Common myeloid progenitor, CD34-positive (primary cell): ENCODE measurements around the gene PIH1D1.
A peak's percentile ranks its signal among the peaks of the same experiment; 100 is the strongest.

ENCODE experiments used
- CTCF ChIA-PET: fragments of 350-600 bp; sonication (Branson Sonifier 250); formaldehyde crosslinking; loops from one replicate; lab custom pipeline; 2021; ENCODE audit warnings: antibody characterized with exemption; lab: Charles Lee
- POLR2A ChIA-PET: fragments of 350-600 bp; sonication (Branson Sonifier 250); formaldehyde crosslinking; loops from one replicate; lab custom pipeline; 2021; ENCODE audit warnings: antibody characterized with exemption; lab: Charles Lee
- DNase-seq, 3 donors: peaks; one replicate each; pipeline versions ENCODE4 v3.0.0 to v3.0.0-alpha.2; 2013
- H3K27ac ChIP-seq, 2 experiments: 1 replicate in 1 of 2; 2 replicates in 1 of 2; pipeline ENCODE4 v1.7.0; 2013; ENCODE audit warnings: inconsistent platforms in 2 of 2, low read length in 2 of 2, mild to moderate bottlenecking in 2 of 2, low read depth in 1 of 2, moderate library complexity in 1 of 2; ENCODE audit not compliant: severe bottlenecking in 2 of 2, insufficient read depth in 1 of 2, poor library complexity in 1 of 2
- H3K27me3 ChIP-seq, 5 experiments: replicated peaks in 2 of 5; 1 replicate in 3 of 5; 2 replicates in 2 of 5; pipeline versions ENCODE4 v1.6.1 to v1.7.0; 2013; ENCODE audit warnings: low read length in 4 of 5, mild to moderate bottlenecking in 2 of 5, moderate library complexity in 2 of 5, inconsistent platforms in 1 of 5; ENCODE audit not compliant: insufficient read depth in 5 of 5, control insufficient read depth in 4 of 5
- H3K36me3 ChIP-seq, 4 experiments: 1 replicate in 2 of 4; 2 replicates in 2 of 4; pipeline versions ENCODE4 v1.6.1 to v1.7.0; 2013; ENCODE audit warnings: low read length in 3 of 4, control low read depth in 1 of 4, mild to moderate bottlenecking in 1 of 4; ENCODE audit not compliant: control insufficient read depth in 4 of 4, insufficient read depth in 4 of 4
- H3K4me1 ChIP-seq, 4 experiments: 1 replicate in 3 of 4; 2 replicates in 1 of 4; pipeline versions ENCODE4 v1.6.1 to v1.7.1; 2013; ENCODE audit warnings: low read length in 3 of 4, mild to moderate bottlenecking in 3 of 4, control low read depth in 1 of 4, inconsistent platforms in 1 of 4, moderate library complexity in 1 of 4; ENCODE audit not compliant: control insufficient read depth in 4 of 4, insufficient read depth in 4 of 4; ENCODE audit errors: control extremely low read depth in 1 of 4
- H3K4me3 ChIP-seq, 7 experiments: 1 replicate in 4 of 7; 2 replicates in 3 of 7; pipeline versions ENCODE4 v1.5.1 to v1.7.0; 2013; ENCODE audit warnings: mild to moderate bottlenecking in 7 of 7, low read length in 6 of 7, moderate library complexity in 6 of 7, inconsistent platforms in 2 of 7, low read depth in 2 of 7, control low read depth in 1 of 7; ENCODE audit not compliant: insufficient read depth in 4 of 7, control insufficient read depth in 1 of 7; ENCODE audit errors: extremely low read depth in 1 of 7
- H3K9me3 ChIP-seq, 5 experiments: 1 replicate in 4 of 5; 2 replicates in 1 of 5; pipeline versions ENCODE4 v1.6.1 to v1.7.1; 2013; ENCODE audit warnings: low read length in 4 of 5, mild to moderate bottlenecking in 2 of 5, inconsistent platforms in 1 of 5, low read depth in 1 of 5, moderate library complexity in 1 of 5; ENCODE audit not compliant: control insufficient read depth in 4 of 5, insufficient read depth in 2 of 5; ENCODE audit errors: control extremely low read depth in 1 of 5
- WGBS: methylation state at CpG from one replicate; pipeline ENCODE4 v1.1.5; 2013; ENCODE audit not compliant: insufficient coverage; 5-methylcytosine and 5-hydroxymethylcytosine counted together

PIH1D1 gene

DNA sequence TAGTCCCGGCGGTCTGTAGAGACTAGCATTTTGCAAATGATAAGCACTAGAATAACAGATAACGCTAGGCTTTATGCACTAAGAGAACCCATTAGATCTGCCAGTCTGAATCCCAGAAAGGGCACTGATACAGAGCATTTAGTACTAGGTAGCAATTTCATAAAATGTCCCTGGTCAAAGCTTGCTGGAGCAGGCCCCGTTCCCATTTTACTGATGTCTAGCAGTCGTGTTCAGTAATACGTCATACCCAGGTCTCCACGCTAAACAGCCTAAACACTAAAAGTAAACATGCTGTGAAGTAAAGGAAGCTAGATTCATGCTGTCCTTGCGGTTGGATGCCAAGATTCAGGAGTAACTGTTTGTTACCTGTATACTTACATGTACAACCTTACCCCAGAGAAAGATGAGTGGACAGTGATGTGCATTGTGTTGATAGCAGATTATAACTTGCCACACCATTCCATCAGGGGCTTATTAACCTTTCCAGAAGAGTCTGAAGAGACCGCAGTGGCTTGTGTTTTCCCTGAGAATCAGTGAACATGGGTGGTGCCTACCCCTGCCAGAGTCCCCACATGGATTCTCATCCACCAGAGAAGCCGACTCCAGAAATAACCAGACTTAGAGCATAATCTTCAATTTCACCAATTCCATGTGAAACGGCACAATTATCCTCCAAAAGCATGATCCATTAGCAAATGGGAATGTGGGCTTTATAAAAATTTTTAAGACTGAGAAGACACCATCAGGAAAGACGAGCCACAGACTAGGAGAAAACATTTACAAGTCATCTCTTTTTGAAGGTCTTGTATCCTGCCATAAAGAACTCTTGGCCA lies 41.2 kb upstream of the PIH1D1 start:
- no peak overlapping the region for H3K27ac ChIP-seq

DNA sequence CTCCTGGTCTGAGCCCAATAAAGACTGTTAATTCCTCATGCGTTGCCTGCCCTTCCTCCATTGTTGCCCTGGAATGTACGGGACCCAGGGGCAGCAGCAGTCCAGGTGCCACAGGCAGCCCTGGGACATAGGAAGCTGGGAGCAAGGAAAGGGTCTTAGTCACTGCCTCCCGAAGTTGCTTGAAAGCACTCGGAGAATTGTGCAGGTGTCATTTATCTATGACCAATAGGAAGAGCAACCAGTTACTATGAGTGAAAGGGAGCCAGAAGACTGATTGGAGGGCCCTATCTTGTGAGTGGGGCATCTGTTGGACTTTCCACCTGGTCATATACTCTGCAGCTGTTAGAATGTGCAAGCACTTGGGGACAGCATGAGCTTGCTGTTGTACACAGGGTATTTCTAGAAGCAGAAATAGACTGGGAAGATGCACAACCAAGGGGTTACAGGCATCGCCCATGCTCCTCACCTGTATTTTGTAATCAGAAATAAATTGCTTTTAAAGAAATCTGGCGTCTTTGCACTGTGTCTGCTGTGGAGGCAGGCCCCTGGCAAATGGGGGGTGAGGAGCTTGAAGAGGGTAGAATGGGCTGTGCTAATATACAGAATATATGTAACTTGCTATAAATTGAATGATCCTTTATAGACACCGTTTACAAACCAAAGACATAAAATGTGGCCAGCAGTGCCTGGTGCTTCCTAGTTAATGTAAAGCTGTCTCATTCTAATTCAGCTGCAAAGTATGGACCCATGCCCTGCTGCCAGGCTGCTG lies 40.4 kb upstream of the PIH1D1 start:
- Histone ChIP-seq H3K4me3 (no peak overlapping the region), H3K4me1 (peaks cover 12 to 32% (median 23%) of the 10 kb centered on the region in 4 experiments), H3K27ac (no peak overlapping the region), H3K27me3 (no peaks in the 10 kb centered on the region), H3K36me3 (peaks cover 7 to 45% (median 38%) of the 10 kb centered on the region in 4 experiments), H3K9me3 (no peaks in the 10 kb centered on the region)
- ChIA-PET POLR2A (interaction anchor here (1.3 kb wide), 1 partner anchor 13 kb away, joined by 3 read pairs; no protein-coding TSS in a partner anchor), CTCF (interaction anchor here (0.5 to 1.1 kb wide), 4 partner anchors 11 to 36 kb away, joined by 3 read pairs; partner anchors contain the start of gene RCN3)
- WGBS = 91% methylated on average over 3 of the region's 7 CpGs
- no peak for DNase-seq

More for the DNA sequence above, 41.2 kb upstream of the PIH1D1 start:
- POLR2A ChIA-PET = interaction anchor here (1.1 to 1.3 kb wide), 2 partner anchors 9 to 14 kb away, joined by 3 to 4 read pairs; no protein-coding TSS in a partner anchor
- CTCF ChIA-PET = interaction anchor here (0.9 to 1.1 kb wide), 3 partner anchors 12 to 21 kb away, joined by 3 read pairs; no protein-coding TSS in a partner anchor
- peaks cover 16 to 39% (median 30%) of the 10 kb centered on the region in 4 experiments for H3K4me1 ChIP-seq
- no peaks in the 10 kb centered on the region for H3K9me3 ChIP-seq
- no peak for DNase-seq
- H3K36me3 ChIP-seq = peaks cover 7 to 52% (median 44%) of the 10 kb centered on the region in 4 experiments
- 96% methylated on average over 6 of the region's 12 CpGs for WGBS
- no peaks in the 10 kb centered on the region for H3K27me3 ChIP-seq
- H3K4me3 ChIP-seq = no peak overlapping the region

DNA sequence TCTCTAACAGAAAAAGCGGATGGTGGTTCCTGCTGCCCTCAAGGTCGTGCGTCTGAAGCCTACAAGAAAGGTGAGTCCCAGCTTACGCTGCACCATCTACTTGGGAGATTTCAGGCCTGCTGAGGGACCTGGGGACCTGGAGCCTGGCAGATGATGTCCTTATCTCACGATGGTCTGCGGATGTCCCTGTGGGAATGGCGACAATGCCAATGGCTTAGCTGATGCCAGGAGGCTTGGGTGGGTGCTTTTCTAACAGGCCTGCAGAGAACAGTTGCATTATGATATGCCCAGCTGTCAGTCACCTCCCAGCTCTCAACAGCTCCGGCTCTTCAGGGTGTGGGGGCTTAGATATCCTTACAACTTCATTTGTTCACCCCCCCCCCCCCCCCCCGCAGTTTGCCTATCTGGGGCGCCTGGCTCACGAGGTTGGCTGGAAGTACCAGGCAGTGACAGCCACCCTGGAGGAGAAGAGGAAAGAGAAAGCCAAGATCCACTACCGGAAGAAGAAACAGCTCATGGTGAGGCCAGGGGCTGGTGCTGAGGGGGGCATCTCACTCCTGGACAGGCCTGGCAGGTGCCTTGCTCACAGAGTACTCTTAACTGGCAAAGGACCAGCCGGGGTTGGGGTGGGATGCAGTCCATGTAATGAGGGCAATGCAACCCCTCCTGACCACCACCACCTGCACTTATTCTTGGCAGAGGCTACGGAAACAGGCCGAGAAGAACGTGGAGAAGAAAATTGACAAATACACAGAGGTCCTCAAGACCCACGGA lies 39.6 kb upstream of the PIH1D1 start:
- WGBS = 87% methylated on average over 12 of the region's 17 CpGs
- H3K27ac ChIP-seq = no peak overlapping the region
- H3K4me1 ChIP-seq = peaks cover 12 to 29% (median 20%) of the 10 kb centered on the region in 4 experiments
- CTCF ChIA-PET = interaction anchor here (0.6 kb wide), 1 partner anchor 79 kb away, joined by 3 read pairs; no protein-coding TSS in a partner anchor
- peaks cover 7 to 45% (median 38%) of the 10 kb centered on the region in 4 experiments for H3K36me3 ChIP-seq
- DNase-seq = no peak
- POLR2A ChIA-PET = interaction anchor here (0.6 to 1.3 kb wide), 2 partner anchors 13 to 113 kb away, joined by 3 to 6 read pairs; no protein-coding TSS in a partner anchor
- H3K4me3 ChIP-seq = no peak overlapping the region
- no peaks in the 10 kb centered on the region for H3K27me3 ChIP-seq
- H3K9me3 ChIP-seq = no peaks in the 10 kb centered on the region

DNA sequence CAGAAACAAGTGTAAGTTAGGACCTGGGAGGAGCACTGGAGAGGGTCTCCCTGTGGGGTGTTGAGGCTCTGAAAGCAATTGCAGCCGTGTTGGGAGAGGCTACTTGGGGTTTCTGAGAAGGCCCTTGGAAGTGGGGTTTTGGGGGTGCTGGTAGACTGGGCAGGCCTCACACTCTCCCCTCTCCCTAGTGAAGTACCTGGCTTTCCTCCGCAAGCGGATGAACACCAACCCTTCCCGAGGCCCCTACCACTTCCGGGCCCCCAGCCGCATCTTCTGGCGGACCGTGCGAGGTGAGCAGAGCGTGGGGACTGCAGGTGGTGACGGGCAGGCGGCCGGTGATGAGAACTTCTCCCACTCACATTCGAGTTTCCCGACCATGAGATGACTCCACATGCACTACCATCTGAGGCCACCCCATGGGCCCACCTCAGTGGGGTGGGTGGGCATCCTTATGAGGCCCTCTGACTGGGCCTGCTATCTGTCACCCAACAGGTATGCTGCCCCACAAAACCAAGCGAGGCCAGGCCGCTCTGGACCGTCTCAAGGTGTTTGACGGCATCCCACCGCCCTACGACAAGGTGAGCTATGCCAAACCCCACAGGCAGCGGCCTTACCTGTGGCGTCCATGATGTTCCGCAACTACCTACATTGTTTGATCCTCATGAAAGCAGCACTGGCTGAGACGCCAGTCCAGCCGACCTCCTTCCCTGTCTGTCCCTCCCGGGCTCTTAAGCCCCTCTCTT lies 38.8 kb upstream of the PIH1D1 start:
- Histone ChIP-seq H3K36me3 (peaks cover 7 to 45% (median 38%) of the 10 kb centered on the region in 4 experiments), H3K27me3 (no peaks in the 10 kb centered on the region), H3K4me3 (peak overlapping the region in 1 of 7 experiments; percentile 89), H3K9me3 (no peaks in the 10 kb centered on the region), H3K4me1 (peaks cover 12 to 28% (median 19%) of the 10 kb centered on the region in 4 experiments), H3K27ac (peak overlapping the region in 1 of 2 experiments; percentile 99)
- DNase-seq = no peak
- WGBS = 93% methylated on average over 26 of the region's 27 CpGs
- CTCF ChIA-PET = no interaction called here
- POLR2A ChIA-PET = no interaction called here

- Histone ChIP-seq H3K36me3 (peaks cover 7 to 45% (median 38%) of the 10 kb centered on the region in 4 experiments), H3K27ac (peak overlapping the region; percentile 97 to 99)
These were observed 38.1 kb upstream of the PIH1D1 start for GRCh38 chr19:49489601-49490167.

More at GRCh38 chr19:49489601-49490167, 38.1 kb upstream of the PIH1D1 start:
- Histone ChIP-seq H3K27me3 (no peaks in the 10 kb centered on the region), H3K4me1 (peaks cover 12 to 24% (median 18%) of the 10 kb centered on the region in 4 experiments), H3K9me3 (no peaks in the 10 kb centered on the region), H3K4me3 (peak overlapping the region in 6 of 7 experiments; percentile 89 to 100 (median 97))
- 89% methylated on average over 15 of the region's 15 CpGs for WGBS
- ChIA-PET POLR2A (no interaction called here), CTCF (no interaction called here)
- DNase-seq = no peak
